Effector memory CD8-positive, alpha-beta T cell (primary cell): ENCODE results near the gene ZNF555.
"Not testable (repeated sequence)": the region's sequence is repeated elsewhere in the genome, so short reads cannot be mapped to it uniquely, and the experiment has no call there.

Experiments used
- ATAC-seq: fragments of 150-1000 bp; cut with Tn5 transposase; replicated peaks from 2 replicates; pipeline ENCODE4 v1.10.0; 2021; ENCODE audit warnings: mild to moderate bottlenecking, moderate library complexity
- DNase-seq, 3 experiments: peaks; one replicate each; pipeline ENCODE4 v3.0.0; 2021
- H3K27ac Mint-ChIP-seq, 2 donors: one replicate each; pipeline ENCODE4 v1.8.0; 2022; ENCODE audit warnings: mild to moderate bottlenecking in 2 of 2, mixed read lengths in 2 of 2, moderate library complexity in 2 of 2
- H3K27me3 Mint-ChIP-seq, 2 donors: one replicate each; pipeline ENCODE4 v1.8.0; 2022; ENCODE audit warnings: mixed read lengths in 2 of 2
- H3K36me3 Mint-ChIP-seq: one replicate; pipeline ENCODE4 v1.8.0; 2022; ENCODE audit warnings: mild to moderate bottlenecking, moderate library complexity, mixed read lengths; ENCODE audit not compliant: insufficient read depth
- H3K4me1 Mint-ChIP-seq, 2 donors: one replicate each; pipeline ENCODE4 v1.8.0; 2022; ENCODE audit warnings: low read depth in 2 of 2, mixed read lengths in 2 of 2
- H3K4me3 Mint-ChIP-seq, 2 donors: one replicate each; pipeline ENCODE4 v1.8.0; 2022; ENCODE audit warnings: mild to moderate bottlenecking in 2 of 2, mixed read lengths in 2 of 2, moderate library complexity in 2 of 2
- H3K9me3 Mint-ChIP-seq, 2 donors: one replicate each; pipeline ENCODE4 v1.8.0; 2022; ENCODE audit warnings: mixed read lengths in 2 of 2

ZNF555 gene

DNA sequence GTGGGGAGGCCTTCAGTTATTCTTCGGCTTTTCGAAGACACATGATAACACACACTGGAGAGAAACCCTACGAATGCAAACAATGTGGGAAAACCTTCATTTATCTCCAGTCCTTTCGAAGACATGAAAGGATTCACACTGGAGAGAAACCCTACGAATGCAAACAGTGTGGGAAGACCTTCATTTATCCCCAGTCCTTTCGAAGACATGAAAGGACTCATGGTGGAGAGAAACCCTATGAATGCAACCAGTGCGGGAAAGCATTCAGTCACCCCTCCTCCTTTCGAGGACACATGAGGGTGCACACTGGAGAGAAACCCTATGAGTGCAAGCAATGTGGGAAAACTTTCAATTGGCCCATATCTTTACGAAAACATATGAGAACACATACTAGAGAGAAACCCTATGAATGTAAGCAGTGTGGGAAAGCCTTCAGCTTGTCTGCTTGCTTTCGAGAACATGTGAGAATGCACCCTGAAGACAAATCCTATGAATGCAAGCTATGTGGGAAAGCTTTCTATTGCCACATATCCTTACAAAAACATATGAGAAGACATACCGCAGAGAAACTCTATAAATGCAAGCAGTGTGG, 11.8 kb downstream of the ZNF555 start:
- peaks cover 0 to 2% of the 10 kb centered on the region in 2 donors for H3K9me3 Mint-ChIP-seq
- peaks cover 29% of the 10 kb centered on the region for H3K36me3 Mint-ChIP-seq
- no peak for ATAC-seq
- DNase-seq, result no peak
- no peak overlapping the region for H3K4me3 Mint-ChIP-seq
- H3K27me3 Mint-ChIP-seq, result no peaks in the 10 kb centered on the region
- H3K4me1 Mint-ChIP-seq, result peaks cover 12 to 19% of the 10 kb centered on the region in 2 donors
- no peak overlapping the region for H3K27ac Mint-ChIP-seq

DNA sequence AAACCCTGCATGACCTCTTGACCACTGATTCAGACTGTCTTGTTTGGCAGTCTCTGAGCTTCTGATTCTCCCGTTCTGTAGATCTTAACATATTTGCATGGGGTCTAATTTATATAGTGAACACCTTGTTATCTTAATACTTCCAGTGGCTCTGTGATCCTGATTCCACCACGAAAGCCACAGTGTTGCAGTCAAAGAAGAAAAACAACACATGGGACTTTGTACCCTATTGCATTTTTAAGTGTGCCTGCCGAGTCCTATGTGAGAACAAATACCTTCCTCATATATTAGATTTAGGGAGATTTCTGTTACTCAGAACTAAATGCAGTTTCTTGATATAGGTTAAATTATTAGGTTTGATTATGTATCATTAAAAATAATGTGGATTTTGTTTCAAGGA, 13.6 kb downstream of the ZNF555 start:
- Mint-ChIP-seq H3K36me3 (peaks cover 29% of the 10 kb centered on the region), H3K4me3 (no peak overlapping the region), H3K4me1 (peaks cover 9 to 19% of the 10 kb centered on the region in 2 donors), H3K9me3 (peaks cover 0 to 2% of the 10 kb centered on the region in 2 donors), H3K27ac (no peak overlapping the region), H3K27me3 (no peaks in the 10 kb centered on the region)
- no peak for DNase-seq
- no peak for ATAC-seq

DNA sequence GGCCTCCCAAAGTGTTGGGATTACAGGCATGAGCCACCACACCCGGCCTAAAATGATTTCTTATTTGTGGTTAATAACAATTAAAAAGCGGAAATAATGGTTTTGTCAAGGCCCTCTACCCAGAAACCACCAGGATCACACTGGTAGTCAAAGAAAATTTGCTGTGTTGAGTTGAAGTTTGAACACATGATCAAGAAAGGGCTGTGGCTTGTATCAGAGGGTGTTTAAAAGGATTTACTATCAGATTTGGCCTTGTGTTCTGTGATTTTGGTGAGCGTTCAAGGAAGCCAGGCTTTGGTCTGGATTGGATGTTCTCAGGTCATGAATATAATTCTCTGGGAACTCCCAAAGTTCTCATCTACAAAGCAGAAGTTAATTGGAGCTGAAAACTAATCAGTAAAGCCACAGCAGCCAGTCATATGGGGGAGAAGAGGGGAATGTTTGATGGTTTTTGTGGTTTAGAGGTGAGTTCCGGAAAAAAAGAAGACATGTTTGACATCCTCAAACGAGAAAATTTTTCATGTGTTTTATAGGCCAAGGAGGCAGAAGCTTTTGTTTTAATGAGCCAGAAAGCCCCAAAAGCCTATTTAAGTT, 15.3 kb downstream of the ZNF555 start:
- peak; percentile 61 for ATAC-seq
- peaks cover 17% of the 10 kb centered on the region for H3K36me3 Mint-ChIP-seq
- H3K4me3 Mint-ChIP-seq, result no peak overlapping the region
- H3K27me3 Mint-ChIP-seq, result no peaks in the 10 kb centered on the region
- no peak for DNase-seq
- peak overlapping the region; percentile 1 to 16 for H3K27ac Mint-ChIP-seq
- H3K9me3 Mint-ChIP-seq, result peaks cover 0 to 2% of the 10 kb centered on the region in 2 donors
- peaks cover 4 to 11% of the 10 kb centered on the region in 2 donors for H3K4me1 Mint-ChIP-seq

DNA sequence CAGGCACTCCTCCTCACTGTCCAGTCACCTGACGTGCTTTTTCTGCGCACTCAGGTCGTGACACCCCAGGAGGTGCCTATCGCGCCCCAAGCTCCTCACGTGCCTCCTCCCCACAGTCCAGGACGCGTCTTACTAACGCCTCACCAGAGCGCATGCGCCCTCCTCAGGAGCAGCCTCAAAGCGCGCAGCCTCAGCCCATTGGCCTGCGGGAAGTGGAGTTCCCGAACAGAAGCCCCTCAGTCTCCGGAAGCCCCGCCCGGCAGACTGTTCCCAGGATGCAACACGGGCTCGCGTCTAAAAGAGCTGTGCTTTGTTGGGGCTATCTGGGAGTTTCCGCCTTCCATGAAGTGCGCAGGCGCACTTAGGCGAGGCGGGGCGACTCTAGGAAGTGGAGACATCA, 17.6 kb downstream of the ZNF555 start:
- Mint-ChIP-seq H3K9me3 (no peaks in the 10 kb centered on the region), H3K36me3 (peaks cover 3% of the 10 kb centered on the region), H3K27me3 (peaks cover 4% of the 10 kb centered on the region in 2 donors), H3K4me3 (no peak overlapping the region), H3K4me1 (peaks cover 4 to 11% of the 10 kb centered on the region in 2 donors), H3K27ac (no peak overlapping the region)
- no peak for DNase-seq
- ATAC-seq, result no peak

DNA sequence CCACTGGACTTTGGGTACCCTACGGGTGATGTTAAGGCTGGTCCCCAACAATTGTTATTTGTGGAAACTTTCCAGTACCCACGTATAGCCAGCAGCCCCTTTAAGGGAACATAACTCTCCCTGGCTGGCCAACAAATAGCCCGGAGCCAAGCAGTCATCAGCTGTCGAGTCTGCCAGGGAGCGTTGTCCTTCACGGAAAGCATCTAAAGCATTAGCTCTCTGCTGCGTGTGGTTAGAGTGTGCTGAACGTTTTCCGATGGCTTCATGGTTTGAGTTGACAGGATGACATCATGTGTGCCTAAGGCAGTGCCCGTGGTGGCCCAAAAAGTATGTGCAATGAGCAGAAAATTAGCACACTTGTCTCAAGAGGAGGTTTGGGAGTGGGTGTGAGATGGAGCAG, 22.5 kb downstream of the ZNF555 start:
- no peaks in the 10 kb centered on the region for H3K4me1 Mint-ChIP-seq
- ATAC-seq (no peak), DNase-seq (no peak)
- H3K9me3 Mint-ChIP-seq, result no peaks in the 10 kb centered on the region
- H3K27ac Mint-ChIP-seq, result no peak overlapping the region
- no peak overlapping the region for H3K4me3 Mint-ChIP-seq
- H3K27me3 Mint-ChIP-seq, result peaks cover 19 to 30% of the 10 kb centered on the region in 2 donors
- H3K36me3 Mint-ChIP-seq, result no peaks in the 10 kb centered on the region

DNA sequence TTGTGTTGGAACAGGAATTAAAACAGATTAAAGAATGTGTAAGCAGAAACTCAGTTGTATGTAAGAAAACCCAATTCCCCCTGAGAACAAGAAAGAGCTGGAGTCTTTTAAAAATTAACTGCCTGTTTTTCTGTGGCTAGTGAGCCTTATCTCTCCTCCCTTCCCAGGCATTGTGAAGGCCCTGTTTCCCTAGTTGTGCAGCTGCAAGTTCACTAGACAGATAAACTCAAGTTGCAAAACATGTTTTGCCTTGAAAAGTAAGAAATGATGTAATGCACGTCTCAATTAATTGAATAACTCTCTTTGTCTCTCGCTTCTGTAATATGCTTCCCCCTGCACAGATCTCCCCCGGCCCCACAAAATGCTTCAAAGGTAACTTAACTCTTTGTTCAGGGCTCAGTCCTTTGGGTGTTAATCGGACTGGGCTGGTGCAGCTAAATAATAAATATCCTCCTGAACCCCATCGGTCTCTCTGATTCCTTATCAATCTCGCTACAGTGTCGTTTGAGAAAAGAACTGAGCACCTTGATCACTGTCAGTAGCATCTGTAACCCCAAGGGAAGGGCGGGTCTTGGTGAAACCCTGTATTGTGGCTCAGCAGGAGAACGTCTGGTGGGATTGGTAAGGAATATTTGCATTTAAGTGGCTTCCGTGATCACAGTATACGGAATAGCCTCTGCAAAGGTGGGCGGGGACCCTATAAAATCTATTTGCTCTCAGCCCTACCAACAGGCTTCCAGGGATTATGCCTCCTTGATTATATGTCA, 24.2 kb downstream of the ZNF555 start:
- Mint-ChIP-seq H3K27ac (no peak overlapping the region), H3K9me3 (no peaks in the 10 kb centered on the region), H3K27me3 (peaks cover 19 to 30% of the 10 kb centered on the region in 2 donors), H3K36me3 (no peaks in the 10 kb centered on the region), H3K4me1 (no peaks in the 10 kb centered on the region), H3K4me3 (no peak overlapping the region)
- no peak for DNase-seq
- ATAC-seq, result no peak

DNA sequence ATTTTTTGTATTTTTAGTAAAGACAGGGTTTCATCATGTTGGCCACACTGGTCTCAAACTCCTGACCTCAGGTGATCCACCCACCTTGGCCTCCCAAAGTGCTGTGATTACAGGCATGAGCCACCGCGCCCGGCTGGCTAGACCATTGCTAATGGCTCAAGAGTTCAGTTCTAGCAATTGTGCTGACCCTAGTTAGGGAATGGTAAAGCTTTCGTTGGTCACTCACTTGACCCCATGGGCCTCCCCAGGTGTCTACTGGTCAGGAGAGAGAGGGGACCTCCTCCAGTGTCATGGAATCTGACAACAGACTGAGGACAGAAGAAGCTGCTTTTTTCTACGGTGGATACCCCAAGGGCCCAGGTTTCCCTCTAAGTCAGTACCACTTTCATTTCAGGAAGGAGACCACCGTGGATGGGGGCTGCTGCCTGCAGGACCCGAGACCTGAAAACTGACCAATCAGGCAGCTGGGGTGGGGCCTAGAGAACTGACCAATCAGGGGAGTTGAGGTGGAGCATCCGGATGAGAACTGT, 25.3 kb downstream of the ZNF555 start:
- Mint-ChIP-seq H3K4me3 (no peak overlapping the region), H3K27ac (no peak overlapping the region), H3K36me3 (no peaks in the 10 kb centered on the region), H3K4me1 (peaks cover 0 to 1% of the 10 kb centered on the region in 2 donors), H3K27me3 (peaks cover 19 to 30% of the 10 kb centered on the region in 2 donors), H3K9me3 (no peaks in the 10 kb centered on the region)
- no peak for DNase-seq
- no peak for ATAC-seq

DNA sequence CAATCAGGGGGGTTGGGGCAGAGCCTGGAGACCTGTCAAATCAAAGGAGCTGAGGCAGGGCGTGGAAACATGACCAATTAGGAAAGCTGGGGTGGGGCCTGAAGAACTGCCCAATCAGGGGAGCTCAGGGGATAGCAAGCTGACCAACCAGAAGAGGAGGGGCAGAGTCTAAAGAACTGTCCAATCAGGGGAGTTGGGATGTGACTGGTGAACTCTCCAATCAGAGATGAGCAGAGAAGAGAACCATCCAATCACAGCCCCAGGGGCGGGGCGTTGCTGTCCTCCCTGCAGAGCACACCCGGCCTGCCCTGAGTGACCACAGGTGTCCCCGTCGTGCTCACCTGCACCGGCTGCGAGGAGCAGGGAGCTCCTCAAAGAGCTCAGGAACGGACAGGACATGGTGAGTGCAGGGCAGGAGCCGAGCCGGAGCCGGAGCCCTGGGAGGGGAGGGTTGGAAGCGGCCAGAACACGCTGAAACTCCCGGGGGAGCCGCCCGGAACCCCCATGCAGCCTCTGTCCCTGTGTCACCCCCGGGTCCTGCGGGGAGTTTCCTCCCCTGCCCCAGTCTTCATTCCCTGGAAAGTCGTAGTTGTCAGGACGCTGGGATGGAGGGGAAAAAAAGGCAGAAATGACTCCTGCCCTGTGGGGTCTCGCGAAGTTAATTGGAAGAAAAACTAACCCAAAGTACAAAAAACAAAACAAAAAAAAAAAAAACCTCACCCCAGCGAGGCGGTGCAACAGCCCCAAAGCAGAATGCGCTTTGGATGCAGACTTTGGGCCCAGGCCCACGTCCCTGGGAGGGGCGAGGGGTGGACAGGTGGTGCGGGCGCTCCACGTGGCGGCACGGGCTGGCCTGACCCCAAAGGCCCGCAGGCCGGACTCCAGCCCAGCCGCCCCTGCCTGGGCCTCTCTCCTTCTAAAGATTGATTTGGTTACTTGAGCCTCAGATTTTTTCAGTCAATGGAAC, 26.0 kb downstream of the ZNF555 start, which contains the start of gene ZNF556:
Gene ZNF556 (plus strand): TSS at position 311 of the 967 bp plus-strand sequence. CDS start 87 bp downstream, at position 398.
- Mint-ChIP-seq H3K36me3 (no peaks in the 10 kb centered on the region), H3K4me3 (no peak within 1 kb of the TSS), H3K27me3 (peaks cover 19 to 30% of the 10 kb centered on the region in 2 donors), H3K4me1 (peaks cover 3 to 4% of the 10 kb centered on the region in 2 donors), H3K27ac (no peak within 1 kb of the TSS), H3K9me3 (no peaks in the 10 kb centered on the region)
- ATAC-seq (no peak), DNase-seq (no peak)

DNA sequence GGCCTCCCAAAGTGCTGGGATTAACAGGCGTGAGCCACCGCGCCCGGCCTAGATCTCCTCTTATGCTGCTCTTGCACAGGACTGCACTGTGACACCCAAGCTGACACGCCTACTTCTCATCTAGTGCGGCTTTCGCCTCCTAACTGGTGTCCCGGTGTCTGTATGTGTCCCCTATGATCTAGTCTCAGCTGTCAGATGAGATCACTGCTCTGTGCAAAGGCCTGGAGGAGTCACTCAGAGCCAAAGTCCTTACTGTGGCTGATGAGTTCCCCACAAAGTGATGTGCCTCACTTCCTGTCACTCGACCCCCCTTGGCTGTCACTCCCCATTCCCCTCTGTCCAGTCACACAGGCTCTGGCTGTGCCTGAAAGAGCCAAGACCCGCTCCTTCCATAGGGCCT, 28.3 kb downstream of the ZNF555 start:
- Mint-ChIP-seq H3K27me3 (peaks cover 11 to 23% of the 10 kb centered on the region in 2 donors), H3K36me3 (no peaks in the 10 kb centered on the region), H3K27ac (no peak overlapping the region), H3K4me3 (no peak overlapping the region), H3K9me3 (no peaks in the 10 kb centered on the region), H3K4me1 (peaks cover 3 to 4% of the 10 kb centered on the region in 2 donors)
- no peak for DNase-seq
- no peak for ATAC-seq

DNA sequence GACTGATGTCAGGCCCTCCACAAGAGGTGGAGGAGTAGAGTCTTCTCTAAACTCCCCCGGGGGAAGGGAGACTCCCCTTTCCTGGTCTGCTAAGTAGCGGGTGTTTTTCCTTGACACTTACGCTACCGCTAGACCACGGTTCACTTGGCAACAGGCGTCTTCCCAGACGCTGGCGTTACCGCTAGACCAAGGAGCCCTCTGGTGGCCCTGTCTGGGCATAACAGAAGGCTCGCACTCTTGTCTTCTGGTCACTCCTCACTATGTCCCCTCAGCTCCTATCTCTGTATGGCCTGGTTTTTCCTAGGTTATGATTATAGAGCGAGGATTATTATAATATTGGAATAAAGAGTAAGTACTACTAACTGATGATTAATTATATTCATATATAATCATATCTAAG, 30.9 kb downstream of the ZNF555 start:
- ATAC-seq, H3K4me1 Mint-ChIP-seq, H3K27ac Mint-ChIP-seq, H3K36me3 Mint-ChIP-seq, H3K9me3 Mint-ChIP-seq, H3K27me3 Mint-ChIP-seq, H3K4me3 Mint-ChIP-seq: not testable (repeated sequence)
- peak in 1 of 3 experiments; percentile 9 for DNase-seq

DNA sequence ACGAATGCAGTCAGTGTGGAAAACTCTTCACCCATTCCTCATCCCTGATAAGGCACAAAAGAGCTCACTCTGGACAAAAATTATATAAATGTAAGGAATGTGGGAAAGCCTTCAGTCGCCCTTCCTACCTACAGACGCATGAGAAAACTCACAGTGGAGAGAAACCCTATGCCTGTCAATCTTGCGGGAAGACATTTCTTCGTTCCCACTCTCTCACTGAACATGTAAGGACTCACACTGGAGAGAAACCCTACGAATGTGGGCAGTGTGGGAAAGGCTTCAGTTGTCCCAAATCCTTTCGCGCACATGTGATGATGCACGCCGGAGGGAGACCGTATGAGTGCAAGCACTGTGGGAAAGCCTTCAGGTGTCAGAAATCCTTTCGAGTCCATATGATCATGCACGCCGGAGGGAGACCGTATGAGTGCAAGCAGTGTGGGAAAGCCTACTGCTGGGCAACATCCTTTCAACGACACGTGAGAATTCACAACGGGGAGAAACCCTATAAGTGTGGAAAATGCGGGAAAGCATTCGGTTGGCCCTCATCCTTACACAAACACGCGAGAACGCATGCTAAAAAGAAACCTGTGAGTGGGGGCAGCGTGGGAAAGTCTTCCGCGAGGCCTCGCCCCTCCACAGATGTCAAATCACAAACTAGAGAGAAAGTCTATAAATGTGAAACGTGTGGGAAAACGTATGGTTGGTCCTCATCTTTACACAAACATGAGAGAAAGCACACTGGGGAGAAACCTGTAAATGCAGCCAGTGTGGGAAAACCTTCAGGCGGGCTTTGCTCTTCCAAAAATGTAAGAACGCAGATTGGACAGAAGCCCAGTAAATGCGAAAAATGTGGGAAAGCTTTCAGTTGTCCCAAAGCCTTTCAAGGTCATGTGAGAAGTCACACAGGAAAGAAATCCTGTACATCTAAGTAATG, 36.4 kb downstream of the ZNF555 start:
- Mint-ChIP-seq H3K27me3 (no peaks in the 10 kb centered on the region), H3K36me3 (peaks cover 3% of the 10 kb centered on the region), H3K4me3 (no peak overlapping the region), H3K4me1 (no peaks in the 10 kb centered on the region), H3K9me3 (peaks cover 0 to 2% of the 10 kb centered on the region in 2 donors), H3K27ac (no peak overlapping the region)
- no peak for ATAC-seq
- DNase-seq, result no peak
